Activated CD8-positive, alpha-beta T cell treated with anti-CD3 and anti-CD28 coated beads for 36 hours (primary cell): ENCODE measurements around the gene ARFGEF2. TPM values are rescaled to one million over a fixed set of nuclear protein-coding genes. Genes with fewer than 3 reads are reported as not detected.

Experiments used
- ATAC-seq: fragments of 200-7000 bp; cut with Tn5 transposase; one replicate; pipeline ENCODE4 v1.10.0; 2021; ENCODE audit warnings: mild to moderate bottlenecking, moderate library complexity
- CTCF ChIA-PET: fragments of 350-600 bp; sonication (Branson Sonifier 250); formaldehyde crosslinking; loops from one replicate; lab custom pipeline; 2021; ENCODE audit warnings: antibody characterized with exemption; lab: Charles Lee
- POLR2A ChIA-PET: fragments of 350-600 bp; sonication (Branson Sonifier 250); formaldehyde crosslinking; loops from one replicate; lab custom pipeline; 2021; ENCODE audit warnings: antibody characterized with exemption; lab: Charles Lee
- DNase-seq: peaks from one replicate; pipeline ENCODE4 v3.0.0-alpha.2; 2020
- H3K27ac Mint-ChIP-seq: one replicate; pipeline ENCODE4 v1.8.0; 2021; ENCODE audit warnings: mild to moderate bottlenecking, mixed read lengths
- H3K27me3 Mint-ChIP-seq: one replicate; pipeline ENCODE4 v1.8.0; 2021; ENCODE audit warnings: mixed read lengths
- H3K36me3 Mint-ChIP-seq: one replicate; pipeline ENCODE4 v1.8.0; 2021; ENCODE audit warnings: low read depth, mixed read lengths
- H3K4me1 Mint-ChIP-seq: one replicate; pipeline ENCODE4 v1.8.0; 2021; ENCODE audit warnings: low read depth, mixed read lengths
- H3K4me3 Mint-ChIP-seq: one replicate; pipeline ENCODE4 v1.8.0; 2021; ENCODE audit warnings: mild to moderate bottlenecking, moderate library complexity, mixed read lengths
- H3K9me3 Mint-ChIP-seq: one replicate; pipeline ENCODE4 v1.8.0; 2021; ENCODE audit warnings: mixed read lengths
- CTCF ChIP-seq: fragments of 200-600 bp; IDR thresholded peaks from one replicate; pipeline ENCODE4 v1.8.0; 2022; ENCODE audit warnings: antibody characterized with exemption, mild to moderate bottlenecking
- intact Hi-C: fragments of 100-400 bp; cut with micrococcal nuclease; formaldehyde crosslinking; loops from one replicate; pipeline ENCODE4 v1.10.0; 2022
- total RNA-seq, 2 experiments: library from RNA; stranded (reverse); gene quantifications; one replicate each; pipeline ENCODE4 v1.2.3, GENCODE V29; 2021

The ARFGEF2 gene
- total RNA-seq, 2 experiments from 2014 or later, result 20.5 to 22.7 TPM

- peaks cover 11% of the 10 kb centered on the region for H3K36me3 Mint-ChIP-seq
- H3K27me3 Mint-ChIP-seq, result no peaks in the 10 kb centered on the region
- peaks cover 5% of the 10 kb centered on the region for H3K4me1 Mint-ChIP-seq
- H3K27ac Mint-ChIP-seq, result no peak overlapping the region
- H3K4me3 Mint-ChIP-seq, result no peak overlapping the region
- intact Hi-C loops, result no loop called here
- ChIA-PET POLR2A (interaction anchor here (1.0 kb wide), 2 partner anchors 8 to 19 kb away, joined by 3 read pairs; no protein-coding TSS in a partner anchor), CTCF (interaction anchor here (1.3 to 1.6 kb wide), 2 partner anchors 21 to 342 kb away, joined by 3 to 4 read pairs; no protein-coding TSS in a partner anchor)
- DNase-seq, result no peak
- H3K9me3 Mint-ChIP-seq, result no peaks in the 10 kb centered on the region
- no peak for TF ChIP-seq CTCF
- no peak for ATAC-seq
Measured at GRCh38 chr20:48962976-48963771, 41.7 kb downstream of the ARFGEF2 start.

GRCh38 chr20:48965189-48965910, 43.8 kb downstream of the ARFGEF2 start:
- H3K4me3 Mint-ChIP-seq, result no peak overlapping the region
- no peak for TF ChIP-seq CTCF
- ChIA-PET CTCF (no interaction called here), POLR2A (interaction anchor here (0.6 kb wide), 1 partner anchor 35 kb away, joined by 3 read pairs; no protein-coding TSS in a partner anchor)
- no peaks in the 10 kb centered on the region for H3K4me1 Mint-ChIP-seq
- H3K9me3 Mint-ChIP-seq, result no peaks in the 10 kb centered on the region
- H3K27ac Mint-ChIP-seq, result no peak overlapping the region
- DNase-seq (no peak), ATAC-seq (no peak)
- H3K27me3 Mint-ChIP-seq, result no peaks in the 10 kb centered on the region
- peaks cover 26% of the 10 kb centered on the region for H3K36me3 Mint-ChIP-seq
- intact Hi-C loops, result no loop called here

- ATAC-seq (no peak), DNase-seq (no peak)
- Mint-ChIP-seq H3K4me1 (no peaks in the 10 kb centered on the region), H3K36me3 (peaks cover 33% of the 10 kb centered on the region), H3K4me3 (no peak overlapping the region), H3K27me3 (no peaks in the 10 kb centered on the region), H3K27ac (no peak overlapping the region), H3K9me3 (no peaks in the 10 kb centered on the region)
- intact Hi-C loops, result no loop called here
- ChIA-PET POLR2A (no interaction called here), CTCF (no interaction called here)
- TF ChIP-seq CTCF, result no peak
Measured at GRCh38 chr20:48970681-48971365, 49.3 kb downstream of the ARFGEF2 start.

- ChIA-PET POLR2A (no interaction called here), CTCF (no interaction called here)
- no peak overlapping the region for H3K4me3 Mint-ChIP-seq
- no peak for TF ChIP-seq CTCF
- ATAC-seq (no peak), DNase-seq (no peak)
- H3K27ac Mint-ChIP-seq, result no peak overlapping the region
- peaks cover 34% of the 10 kb centered on the region for H3K36me3 Mint-ChIP-seq
- H3K4me1 Mint-ChIP-seq, result no peaks in the 10 kb centered on the region
- intact Hi-C loops, result no loop called here
- no peaks in the 10 kb centered on the region for H3K27me3 Mint-ChIP-seq
- H3K9me3 Mint-ChIP-seq, result no peaks in the 10 kb centered on the region
Measured at GRCh38 chr20:48971956-48972355, 50.4 kb downstream of the ARFGEF2 start.
